GM12878 (cell line): Measurements from ENCODE around the gene PLD5. TPM values are rescaled to one million over a fixed set of nuclear protein-coding genes. Genes with fewer than 3 reads are reported as not detected.

ENCODE experiments used
- ATAC-seq: fragments of 200-7000 bp; cut with Tn5 transposase; 3 replicates; pipeline ENCODE4 v1.9.1; 2020; ENCODE audit warnings: mild to moderate bottlenecking, moderate library complexity
- BruUV-seq: library from RNA; stranded (reverse); fragments of 400-500 nt; replicated peaks from 2 replicates; lab custom pipeline; 2021; lab: Mats Ljungman, UMichigan
- CTCF ChIA-PET: fragments of 300-600 bp; sonication (Branson Sonifier 250); formaldehyde crosslinking; extraction: SDS; loops from one replicate; lab custom pipeline; 2021; ENCODE audit warnings: inconsistent platforms; lab: Yijun Ruan, JAX
- POLR2A ChIA-PET: fragments of 350-600 bp; formaldehyde crosslinking; extraction: SDS; loops from one replicate; lab custom pipeline; 2021; ENCODE audit warnings: inconsistent platforms; lab: Charles Lee
- RAD21 ChIA-PET: fragments of 300-600 bp; sonication (Branson Sonifier 250); formaldehyde crosslinking; loops from one replicate; lab custom pipeline; 2023; ENCODE audit warnings: antibody characterized with exemption; ENCODE audit not compliant: unreplicated experiment; lab: Charles Lee
- SMC1A ChIA-PET: fragments of 300-600 bp; sonication (Branson Sonifier 250); formaldehyde crosslinking; loops from one replicate; lab custom pipeline; 2023; ENCODE audit not compliant: unreplicated experiment, uncharacterized antibody; lab: Charles Lee
- DNase-seq: peaks from one replicate; pipeline ENCODE4 v3.0.0-alpha.2; 2011; ENCODE audit warnings: low read depth, low spot score
- FAIRE-seq: peaks from 3 replicates; lab custom pipeline; 2011; peaks lifted over from hg19 to GRCh38; lab: Jason Lieb, UNC
- H2AFZ ChIP-seq: 2 replicates; pipeline ENCODE4 v1.6.0; 2011; ENCODE audit warnings: low read depth, low read length, control low read depth; ENCODE audit not compliant: control insufficient read depth
- H3K27ac ChIP-seq: 2 replicates; pipeline ENCODE4 v1.5.1; 2011; ENCODE audit warnings: control low read depth; ENCODE audit not compliant: control insufficient read depth, insufficient read depth
- H3K27me3 ChIP-seq, 2 experiments: replicated peaks in 1 of 2; 2 replicates each; pipeline versions ENCODE4 v1.6.0 to v1.6.1; 2011; ENCODE audit warnings: low read length in 1 of 2; ENCODE audit not compliant: control insufficient read depth in 2 of 2, insufficient read depth in 2 of 2
- H3K36me3 ChIP-seq, 2 experiments: 2 replicates each; pipeline ENCODE4 v1.5.1; 2011; ENCODE audit warnings: low read length in 1 of 2; ENCODE audit not compliant: control insufficient read depth in 2 of 2, insufficient read depth in 2 of 2
- H3K4me1 ChIP-seq: 2 replicates; pipeline ENCODE4 v1.6.1; 2011; ENCODE audit warnings: mild to moderate bottlenecking, low read length, moderate library complexity, mixed read lengths; ENCODE audit not compliant: control insufficient read depth, insufficient read depth
- H3K4me2 ChIP-seq: 2 replicates; pipeline ENCODE4 v1.6.0; 2011; ENCODE audit warnings: control low read depth; ENCODE audit not compliant: control insufficient read depth, insufficient read depth
- H3K4me3 ChIP-seq: fragments of 200-600 bp; sonication (generic); 2 replicates; pipeline ENCODE4 v1.5.1; 2016
- H3K79me2 ChIP-seq: 2 replicates; pipeline ENCODE4 v1.6.0; 2011; ENCODE audit warnings: low read length; ENCODE audit not compliant: control insufficient read depth, insufficient read depth
- H3K9ac ChIP-seq: 2 replicates; pipeline ENCODE4 v1.8.0; 2011; ENCODE audit warnings: low read length, control low read depth, mixed read lengths; ENCODE audit not compliant: control insufficient read depth, insufficient read depth
- H3K9me3 ChIP-seq: replicated peaks from 3 replicates; pipeline ENCODE4 v1.5.1; 2011; ENCODE audit warnings: mild to moderate bottlenecking, low read length; ENCODE audit not compliant: control insufficient read depth, insufficient read depth
- H4K20me1 ChIP-seq: 2 replicates; pipeline ENCODE4 v1.6.0; 2011; ENCODE audit not compliant: control insufficient read depth, insufficient read depth
- ATF7 ChIP-seq: fragments of 450-650 bp; IDR thresholded peaks from 2 replicates; pipeline ENCODE4 v1.6.1; 2016; ENCODE audit warnings: low read depth, mild to moderate bottlenecking
- BHLHE40 ChIP-seq, 2 experiments: fragments of 450-650 bp in 1 of 2; IDR thresholded peaks; 2 replicates each; pipeline ENCODE4 v1.6.1; 2011 to 2017; ENCODE audit warnings: low read depth in 2 of 2, borderline replicate concordance in 1 of 2, improper control_type of control experiment in 1 of 2, low read length in 1 of 2, mild to moderate bottlenecking in 1 of 2
- ESRRA ChIP-seq: IDR thresholded peaks from 2 replicates; pipeline ENCODE4 v1.6.1; 2012; ENCODE audit warnings: mild to moderate bottlenecking, low read length, improper control_type of control experiment
- JUND ChIP-seq: IDR thresholded peaks from 2 replicates; pipeline ENCODE4 v1.6.1; 2012; ENCODE audit warnings: low read depth, mild to moderate bottlenecking, low read length, improper control_type of control experiment, moderate library complexity
- KDM1A ChIP-seq: fragments of 200-600 bp; sonication (generic); IDR thresholded peaks from 2 replicates; pipeline ENCODE4 v1.6.1; 2016; ENCODE audit warnings: borderline replicate concordance
- MYB ChIP-seq: fragments of 150-350 bp; IDR thresholded peaks from 2 replicates; pipeline ENCODE4 v1.6.1; 2014; ENCODE audit warnings: mild to moderate bottlenecking, low read depth, low read length, borderline replicate concordance
- NRF1 ChIP-seq: conservative IDR thresholded peaks from 2 replicates; pipeline ENCODE4 v1.6.1; 2011; ENCODE audit warnings: mild to moderate bottlenecking, low read depth, low read length, improper control_type of control experiment
- RUNX3 ChIP-seq: IDR thresholded peaks from 2 replicates; pipeline ENCODE4 v1.6.1; 2012; ENCODE audit warnings: low read length, inconsistent platforms
- SIX5 ChIP-seq: IDR thresholded peaks from 2 replicates; pipeline ENCODE4 v1.6.1; 2011; ENCODE audit warnings: mild to moderate bottlenecking, low read depth, low read length, moderate library complexity; ENCODE audit not compliant: severe bottlenecking
- SMAD5 ChIP-seq: IDR thresholded peaks from 2 replicates; pipeline ENCODE4 v1.6.1; 2016; ENCODE audit warnings: antibody characterized with exemption, low read depth
- SMC3 ChIP-seq: IDR thresholded peaks from 2 replicates; pipeline ENCODE4 v1.6.1; 2011; ENCODE audit warnings: low read length, improper control_type of control experiment, borderline replicate concordance
- TARDBP ChIP-seq: IDR thresholded peaks from 2 replicates; pipeline ENCODE4 v1.6.1; 2016; ENCODE audit warnings: borderline replicate concordance
- WRNIP1 ChIP-seq: IDR thresholded peaks from 2 replicates; pipeline ENCODE4 v1.6.1; 2011; ENCODE audit warnings: low read depth, low read length, improper control_type of control experiment, borderline replicate concordance
- ZNF274 ChIP-seq: IDR thresholded peaks from one replicate; pipeline ENCODE4 v1.8.0; 2011; ENCODE audit not compliant: insufficient read length, insufficient read depth
- ZNF384 ChIP-seq: IDR thresholded peaks from 2 replicates; pipeline ENCODE4 v1.6.1; 2012; ENCODE audit warnings: low read depth, mild to moderate bottlenecking, low read length, improper control_type of control experiment, borderline replicate concordance
- WGBS: methylation state at CpG from one replicate; pipeline ENCODE4 v1.1.6; 2016; ENCODE audit warnings: low lambda C conversion rate; ENCODE audit not compliant: insufficient replicate concordance, insufficient coverage; ENCODE audit errors: missing lambda C conversion rate; 5-methylcytosine and 5-hydroxymethylcytosine counted together
- in situ Hi-C: fragments of 300-500 bp; cut with MboI; formaldehyde crosslinking; loops from 9 replicates; pipeline ENCODE4 v1.14.3; 2018; ENCODE audit warnings: mixed read lengths
- intact Hi-C: fragments of 100-400 bp; cut with micrococcal nuclease; formaldehyde crosslinking; loops from one replicate; pipeline ENCODE4 v1.14.2; 2022; ENCODE audit not compliant: unreplicated experiment
- polyA plus RNA-seq, 11 experiments: library from polyadenylated mRNA; depleted of rRNA in 4 of 11; unstranded in 6 of 11; stranded (reverse) in 5 of 11; fragments of >200 nt; fragmentation: Nextera tagmentation in 4 of 11; fragmentation: Illumina TruSeq in 1 of 11; extraction: Ambion mirVana in 4 of 11; extraction: Trizol in 1 of 11; gene quantifications; 1 replicate in 1 of 11; 2 replicates in 10 of 11; pipeline versions ENCODE4 v1.2.1 to v1.2.3, GENCODE V29; 2011 to 2016; ENCODE audit warnings: inconsistent platforms in 2 of 11, missing spikeins in 2 of 11, low read depth in 1 of 11
- total RNA-seq, 4 experiments: library from RNA; depleted of rRNA in 3 of 4; stranded (reverse); fragments of >200 nt in 3 of 4; fragmentation: Illumina TruSeq in 1 of 4; extraction: Trizol in 1 of 4; gene quantifications; 2 replicates each; pipeline versions ENCODE4 v1.2.1 to v1.2.3, GENCODE V29; 2013 to 2021

Gene PLD5
- total and polyA plus RNA-seq, 10 of the 15 experiments (the other 5 are each of a cell fraction or from before 2014, with no cell fraction given) = not detected

- no peak for TF ChIP-seq SMC3
- no peak for TF ChIP-seq RUNX3
- no peak for TF ChIP-seq JUND
- no peak for TF ChIP-seq ATF7
- no peak for TF ChIP-seq WRNIP1
- no peak for TF ChIP-seq TARDBP
- TF ChIP-seq ESRRA = no peak
- TF ChIP-seq NRF1 = no peak
- no peak for TF ChIP-seq ZNF384
- TF ChIP-seq KDM1A = no peak
- TF ChIP-seq ZNF274 = no peak
- TF ChIP-seq BHLHE40 (IDR thresholded peaks at IDR 0.05; ENCODE audit: borderline replicate concordance in 1 of 2, low read depth in 2 of 2, low read length in 1 of 2) = no peak
- TF ChIP-seq SMAD5 = no peak
- TF ChIP-seq SIX5 = no peak
- no peak for TF ChIP-seq MYB
- intact Hi-C loops = no loop called here
- Histone ChIP-seq H3K79me2 (no peaks in the 10 kb centered on the region), H2AFZ (no peak overlapping the region), H3K4me3 (no peak overlapping the region), H3K9ac (no peak overlapping the region), H3K9me3 (no peaks in the 10 kb centered on the region), H3K4me2 (no peak overlapping the region), H3K4me1 (no peaks in the 10 kb centered on the region), H3K27me3 (no peaks in the 10 kb centered on the region), H3K36me3 (no peaks in the 10 kb centered on the region), H4K20me1 (no peaks in the 10 kb centered on the region), H3K27ac (no peak overlapping the region)
- DNase-seq (no peak), ATAC-seq (no peak), FAIRE-seq (no peak)
- WGBS = 32% methylated on average over 6 of the region's 6 CpGs
- ChIA-PET CTCF (no interaction called here), RAD21 (no interaction called here), SMC1A (no interaction called here), POLR2A (no interaction called here)
- no TSS peak for BruUV-seq
- in situ Hi-C loops = no loop called here
Measured at GRCh38 chr1:242240691-242241090, 283.8 kb downstream of the PLD5 start.
